ENCODE measurements around the gene UFSP2.

The UFSP2 gene

GRCh38 chr4:185425647-185426352 is at the start of gene UFSP2:
TSS of gene UFSP2 (minus strand) at chr4:185425964. CDS start at chr4:185425868, 96 bp downstream.
- DNase-seq, result peak; percentile 56 to 88

GRCh38 chr4:185473247-185473646 is 47.5 kb upstream of the UFSP2 start:
- DNase-seq, result no peak

- DNase-seq, result no peak
Measured at GRCh38 chr4:185472103-185472542, 46.4 kb upstream of the UFSP2 start.

- DNase-seq, result peak; percentile 41 to 82
Measured at GRCh38 chr4:185471235-185472102, 45.7 kb upstream of the UFSP2 start, which contains the start of gene CCDC110. TSS of gene CCDC110 (minus strand) at chr4:185471733. CDS start at chr4:185471683, 50 bp downstream.

- no peak for DNase-seq
Measured at GRCh38 chr4:185470501-185471195, 44.9 kb upstream of the UFSP2 start.

GRCh38 chr4:185469580-185470154 is 43.9 kb upstream of the UFSP2 start:
- no peak for DNase-seq

GRCh38 chr4:185468999-185469398 is 43.2 kb upstream of the UFSP2 start:
- DNase-seq, result no peak

GRCh38 chr4:185467991-185468390 is 42.2 kb upstream of the UFSP2 start:
- DNase-seq, result no peak

GRCh38 chr4:185467101-185467500 is 41.3 kb upstream of the UFSP2 start:
- DNase-seq, result no peak

- DNase-seq, result no peak
Measured at GRCh38 chr4:185465707-185466106, 39.9 kb upstream of the UFSP2 start.

GRCh38 chr4:185464887-185465286 is 39.1 kb upstream of the UFSP2 start:
- DNase-seq, result no peak

GRCh38 chr4:185464183-185464582 is 38.4 kb upstream of the UFSP2 start:
- DNase-seq, result no peak

- DNase-seq, result no peak
Measured at GRCh38 chr4:185463541-185463940, 37.8 kb upstream of the UFSP2 start.

- DNase-seq, result no peak
Measured at GRCh38 chr4:185461565-185461964, 35.8 kb upstream of the UFSP2 start.

- no peak for DNase-seq
Measured at GRCh38 chr4:185457136-185457535, 31.4 kb upstream of the UFSP2 start.

- no peak for DNase-seq
Measured at GRCh38 chr4:185456131-185456530, 30.4 kb upstream of the UFSP2 start.

GRCh38 chr4:185445209-185445608 is 19.4 kb upstream of the UFSP2 start:
- DNase-seq, result no peak

GRCh38 chr4:185441479-185441878 is 15.7 kb upstream of the UFSP2 start:
- no peak for DNase-seq

GRCh38 chr4:185437809-185438208 is 12.0 kb upstream of the UFSP2 start:
- no peak for DNase-seq

- no peak for DNase-seq
Measured at GRCh38 chr4:185435466-185435865, 9.7 kb upstream of the UFSP2 start.

GRCh38 chr4:185429660-185430059 is 3.9 kb upstream of the UFSP2 start:
- DNase-seq, result no peak

GRCh38 chr4:185426960-185427688 is 1.4 kb upstream of the UFSP2 start:
- DNase-seq, result no peak

Data from SW 1271 (cell line).